ENCODE results near the gene SPEN.

The SPEN gene

DNA sequence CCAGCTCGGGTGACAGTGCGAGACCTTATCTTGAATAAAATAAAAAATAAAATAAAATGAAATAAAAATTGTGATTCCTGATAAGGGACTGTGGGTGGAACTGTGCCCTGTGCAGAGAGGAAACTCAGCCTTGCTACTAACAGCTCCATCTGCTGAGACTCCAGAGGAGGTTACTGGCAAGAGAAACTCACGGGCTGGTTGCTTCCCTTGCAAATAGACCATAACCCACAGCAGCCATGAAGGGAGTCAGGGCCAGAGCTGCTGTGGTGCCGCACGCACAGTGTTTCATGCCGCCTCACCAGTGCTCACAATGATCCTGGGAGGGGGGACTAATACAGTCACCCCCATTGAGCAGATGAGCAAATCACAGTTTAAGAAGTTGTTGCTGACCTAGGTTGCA, 114.7 kb downstream of the SPEN start:
- no peak for TF ChIP-seq CTCF (conservative IDR thresholded peaks at IDR 0.05; ENCODE audit: low read length)
- no peak for DNase-seq (ENCODE audit: low read depth)
- no peak overlapping the region for H3K4me3 ChIP-seq (ENCODE audit: low read length)

- no peak overlapping the region for H3K4me3 ChIP-seq (ENCODE audit: low read length)
- no peak for DNase-seq (ENCODE audit: low read depth)
- no peak for TF ChIP-seq CTCF (conservative IDR thresholded peaks at IDR 0.05; ENCODE audit: low read length)
Measured at GRCh38 chr1:15962671-15963362, 115.3 kb downstream of the SPEN start.

DNA sequence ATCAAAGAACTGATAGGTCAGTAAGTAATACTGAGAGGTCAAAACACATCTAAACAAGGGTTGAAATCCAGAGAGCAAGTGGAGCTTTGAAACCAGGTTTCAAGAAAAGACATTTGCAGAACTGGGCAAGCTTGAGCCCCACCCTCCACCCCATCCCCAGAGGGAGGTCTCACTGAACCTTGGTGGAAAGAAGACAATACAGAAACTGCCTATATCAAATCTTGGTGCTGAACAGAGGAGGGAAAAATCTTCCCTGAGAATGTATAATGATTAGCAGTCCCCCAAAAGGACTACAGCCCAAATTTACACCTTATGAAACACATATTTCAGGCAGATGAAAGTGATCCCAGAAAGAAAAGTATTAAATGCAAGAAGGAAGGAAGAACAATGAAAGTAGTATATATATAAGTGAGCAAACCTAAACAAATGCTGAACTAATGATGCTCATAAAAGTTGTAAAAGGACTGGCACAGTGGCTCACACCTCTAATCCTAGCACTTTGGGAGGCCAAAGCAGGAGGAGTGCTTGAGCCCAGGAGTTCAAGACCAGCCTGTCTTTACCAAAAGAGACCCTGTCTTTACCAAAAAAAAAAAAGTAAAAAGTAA, 116.0 kb downstream of the SPEN start:
- H3K4me3 ChIP-seq (ENCODE audit: low read length), result no peak overlapping the region
- DNase-seq (ENCODE audit: low read depth), result no peak
- TF ChIP-seq CTCF (conservative IDR thresholded peaks at IDR 0.05; ENCODE audit: low read length), result no peak

DNA sequence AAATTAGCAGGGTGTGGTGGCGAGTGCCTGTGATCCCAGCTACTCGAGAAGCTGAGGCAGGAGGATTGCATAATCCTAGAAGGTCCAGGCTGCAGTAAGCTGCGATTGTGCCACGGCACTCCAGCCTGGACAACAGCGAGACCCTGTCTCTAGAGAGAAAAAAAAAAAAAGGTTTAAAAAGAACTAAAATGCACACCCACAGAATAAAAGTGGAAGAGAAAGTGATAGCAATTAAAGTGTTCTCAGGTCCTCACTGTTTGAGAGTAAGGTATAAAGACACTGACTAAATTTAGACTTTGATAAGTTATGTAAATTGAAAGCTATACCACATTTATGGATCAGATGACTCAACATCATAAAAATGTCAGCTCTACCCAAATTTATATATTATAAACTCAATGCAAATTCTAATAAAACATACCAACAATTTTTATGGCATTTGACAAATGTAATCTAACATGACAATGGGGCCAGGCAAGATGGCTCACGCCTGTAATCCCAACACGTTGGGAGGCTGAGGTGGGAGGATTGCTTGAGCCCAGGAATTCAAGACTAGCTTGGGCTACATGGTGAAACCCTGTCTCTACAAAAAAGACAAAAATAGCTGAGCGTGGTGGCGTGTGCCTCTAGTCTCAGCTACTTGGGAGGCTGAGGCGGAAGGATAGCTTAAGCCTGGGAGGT, 116.6 kb downstream of the SPEN start:
- peak; percentile 16 for DNase-seq (ENCODE audit: low read depth)
- no peak for TF ChIP-seq CTCF (conservative IDR thresholded peaks at IDR 0.05; ENCODE audit: low read length)
- H3K4me3 ChIP-seq (ENCODE audit: low read length), result no peak overlapping the region

DNA sequence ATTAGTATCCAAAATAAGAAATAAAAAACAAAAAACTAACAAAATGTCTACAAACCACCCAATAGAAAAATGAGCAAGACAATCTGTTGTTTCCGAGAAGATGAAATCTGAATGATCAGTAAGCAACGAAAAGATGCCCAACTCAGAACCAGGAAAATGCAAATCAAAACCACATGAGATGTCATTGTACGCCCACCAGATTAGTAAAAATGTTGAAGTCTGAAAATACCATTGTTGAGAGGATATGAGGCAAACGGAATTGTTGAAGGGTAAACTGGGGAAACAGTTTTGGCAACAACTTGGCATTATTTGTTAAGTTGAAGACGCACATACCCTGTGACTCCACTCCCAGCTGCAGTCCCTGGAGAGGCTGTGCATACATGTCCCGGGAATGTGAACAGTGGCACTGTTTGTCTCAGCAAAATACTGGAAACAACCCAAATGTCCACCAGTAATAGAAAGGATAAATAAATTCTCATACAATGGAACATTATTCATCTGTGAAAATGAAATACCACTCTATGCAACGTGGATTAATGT, 117.8 kb downstream of the SPEN start:
- peak; percentile 89 for DNase-seq (ENCODE audit: low read depth)

More for the DNA sequence above, 117.8 kb downstream of the SPEN start:
- H3K4me3 ChIP-seq (ENCODE audit: low read length), result no peak overlapping the region; the same call in 1 of the 2 replicates
- TF ChIP-seq CTCF (conservative IDR thresholded peaks at IDR 0.05; ENCODE audit: low read length), result no peak
